DOHH2 (cell line): ENCODE results near the gene LHFPL4.

Experiments used
- H3F3A ChIP-seq: fragments of 200-600 bp; sonication (generic), shearing (Covaris generic); 2 replicates; pipeline ENCODE4 v1.6.0; 2016; ENCODE audit warnings: antibody characterized with exemption, mild to moderate bottlenecking; ENCODE audit not compliant: control insufficient read depth, insufficient read depth
- H3K27ac ChIP-seq: fragments of 200-600 bp; sonication (generic); 2 replicates; pipeline ENCODE4 v1.5.1; 2014; ENCODE audit warnings: low read depth, mild to moderate bottlenecking, low read length, moderate library complexity
- H3K27me3 ChIP-seq: fragments of 200-600 bp; sonication (generic); 2 replicates; pipeline ENCODE4 v1.6.1; 2014; ENCODE audit warnings: mild to moderate bottlenecking, low read length, mixed read lengths; ENCODE audit not compliant: control insufficient read depth
- H3K36me3 ChIP-seq: fragments of 200-600 bp; sonication (generic); 2 replicates; pipeline ENCODE4 v1.6.1; 2014; ENCODE audit warnings: mild to moderate bottlenecking, low read length, moderate library complexity, mixed read lengths; ENCODE audit not compliant: control insufficient read depth
- H3K4me1 ChIP-seq: fragments of 200-600 bp; sonication (generic); 2 replicates; pipeline ENCODE4 v1.6.1; 2014; ENCODE audit warnings: mild to moderate bottlenecking, low read length, mixed read lengths; ENCODE audit not compliant: control insufficient read depth
- H3K4me2 ChIP-seq: fragments of 200-600 bp; sonication (generic); 2 replicates; pipeline ENCODE4 v1.6.0; 2014; ENCODE audit warnings: mild to moderate bottlenecking, low read length, moderate library complexity
- H3K4me3 ChIP-seq: fragments of 200-600 bp; sonication (generic); 2 replicates; pipeline ENCODE4 v1.5.1; 2014; ENCODE audit warnings: mild to moderate bottlenecking, low read length, mixed read lengths
- H3K79me2 ChIP-seq: fragments of 200-600 bp; sonication (generic); 2 replicates; pipeline ENCODE4 v1.6.1; 2014; ENCODE audit warnings: mild to moderate bottlenecking, low read length, mixed read lengths; ENCODE audit not compliant: control insufficient read depth
- H3K9me2 ChIP-seq: fragments of 200-600 bp; sonication (generic); replicated peaks from 2 replicates; pipeline ENCODE4 v1.6.1; 2014; ENCODE audit warnings: mild to moderate bottlenecking, low read length, mixed read lengths; ENCODE audit not compliant: control insufficient read depth
- H3K9me3 ChIP-seq: fragments of 200-600 bp; sonication (generic); 2 replicates; pipeline ENCODE4 v1.6.1; 2014; ENCODE audit warnings: antibody characterized with exemption, low read length, mixed read lengths; ENCODE audit not compliant: control insufficient read depth, insufficient read depth
- H4K20me1 ChIP-seq: fragments of 200-600 bp; sonication (generic); 2 replicates; pipeline ENCODE4 v1.6.0; 2014; ENCODE audit warnings: low read depth, mild to moderate bottlenecking, antibody characterized with exemption, low read length, moderate library complexity; ENCODE audit not compliant: control insufficient read depth, insufficient read depth
- EZH2phosphoT487 ChIP-seq: fragments of 200-600 bp; sonication (generic); IDR thresholded peaks from 2 replicates; pipeline ENCODE4 v1.6.1; 2017; ENCODE audit warnings: borderline replicate concordance, mild to moderate bottlenecking, antibody characterized with exemption, low read length, moderate library complexity, mixed read lengths
- TF ChIP-seq, protein P1 (sequence below): fragments of 200-600 bp; sonication (generic); IDR thresholded peaks from one replicate; pipeline ENCODE4 v1.5.1; 2014; ENCODE audit warnings: antibody characterized with exemption, mild to moderate bottlenecking, low read depth, low read length; ENCODE audit not compliant: poor library complexity, severe bottlenecking

The LHFPL4 gene

DNA sequence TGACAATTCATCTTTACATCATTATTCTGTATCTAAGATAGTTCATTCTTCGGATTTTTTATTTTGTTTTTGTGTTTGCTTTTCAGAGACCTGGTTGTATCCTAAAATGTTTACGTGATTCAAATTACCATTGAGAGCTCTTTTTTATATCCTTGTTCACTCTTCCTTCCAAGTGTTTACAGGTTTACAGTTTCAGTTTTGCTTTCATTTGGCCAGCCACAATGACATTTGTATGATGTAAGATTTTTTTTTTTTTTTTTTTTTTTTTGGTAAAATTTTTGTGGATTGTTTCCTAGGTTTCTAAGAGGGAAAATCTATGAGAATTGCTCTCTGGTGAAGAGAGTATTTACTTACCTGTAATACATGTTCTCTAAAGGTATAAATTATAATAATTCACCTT is 101.2 kb downstream of the LHFPL4 start:
- H3K4me2 ChIP-seq = no peak overlapping the region
- no peak overlapping the region for H3K4me3 ChIP-seq
- H3K4me1 ChIP-seq = no peaks in the 10 kb centered on the region
- H3K27me3 ChIP-seq = no peaks in the 10 kb centered on the region
- TF ChIP-seq, protein P1, sequence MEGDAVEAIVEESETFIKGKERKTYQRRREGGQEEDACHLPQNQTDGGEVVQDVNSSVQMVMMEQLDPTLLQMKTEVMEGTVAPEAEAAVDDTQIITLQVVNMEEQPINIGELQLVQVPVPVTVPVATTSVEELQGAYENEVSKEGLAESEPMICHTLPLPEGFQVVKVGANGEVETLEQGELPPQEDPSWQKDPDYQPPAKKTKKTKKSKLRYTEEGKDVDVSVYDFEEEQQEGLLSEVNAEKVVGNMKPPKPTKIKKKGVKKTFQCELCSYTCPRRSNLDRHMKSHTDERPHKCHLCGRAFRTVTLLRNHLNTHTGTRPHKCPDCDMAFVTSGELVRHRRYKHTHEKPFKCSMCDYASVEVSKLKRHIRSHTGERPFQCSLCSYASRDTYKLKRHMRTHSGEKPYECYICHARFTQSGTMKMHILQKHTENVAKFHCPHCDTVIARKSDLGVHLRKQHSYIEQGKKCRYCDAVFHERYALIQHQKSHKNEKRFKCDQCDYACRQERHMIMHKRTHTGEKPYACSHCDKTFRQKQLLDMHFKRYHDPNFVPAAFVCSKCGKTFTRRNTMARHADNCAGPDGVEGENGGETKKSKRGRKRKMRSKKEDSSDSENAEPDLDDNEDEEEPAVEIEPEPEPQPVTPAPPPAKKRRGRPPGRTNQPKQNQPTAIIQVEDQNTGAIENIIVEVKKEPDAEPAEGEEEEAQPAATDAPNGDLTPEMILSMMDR = no peak
- no peak for TF ChIP-seq EZH2phosphoT487
- 0 out of 2 replicates have a peak, but pooled peaks cover 7% of the 10 kb centered on the region for H4K20me1 ChIP-seq
- peaks cover 94% of the 10 kb centered on the region for H3K36me3 ChIP-seq
- H3F3A ChIP-seq = peaks cover 7% of the 10 kb centered on the region; the same call in 1 of the 2 replicates
- H3K79me2 ChIP-seq = peaks cover 4% of the 10 kb centered on the region
- H3K9me3 ChIP-seq = no peaks in the 10 kb centered on the region
- H3K27ac ChIP-seq = no peak overlapping the region
- no peaks in the 10 kb centered on the region for H3K9me2 ChIP-seq

DNA sequence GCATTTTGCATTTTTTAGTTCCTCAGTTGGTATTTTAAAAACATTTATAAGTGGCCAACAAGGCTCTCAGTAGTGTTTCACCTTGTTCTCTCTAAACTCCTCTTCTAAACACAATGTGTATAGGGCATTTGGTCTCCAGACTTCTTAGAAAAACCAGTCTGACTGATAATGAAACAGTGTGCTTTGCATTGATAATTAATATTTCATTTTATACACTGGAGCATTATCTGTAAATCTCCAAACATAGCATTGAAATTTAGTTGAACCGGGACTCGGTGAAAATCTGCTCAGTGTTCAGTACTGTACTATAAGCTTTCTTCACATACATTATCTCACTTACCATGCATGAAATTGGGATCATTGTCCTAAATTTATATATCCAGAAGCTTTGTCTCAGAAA is 102.6 kb downstream of the LHFPL4 start:
- Histone ChIP-seq H3K4me2 (no peak overlapping the region), H3K79me2 (peaks cover 4% of the 10 kb centered on the region), H3K4me1 (no peaks in the 10 kb centered on the region), H3K9me2 (no peaks in the 10 kb centered on the region), H3K4me3 (no peak overlapping the region), H3K36me3 (peaks cover 97% of the 10 kb centered on the region), H3K27me3 (no peaks in the 10 kb centered on the region), H3K9me3 (no peaks in the 10 kb centered on the region), H3K27ac (no peak overlapping the region), H3F3A (peaks cover 7% of the 10 kb centered on the region), H4K20me1 (0 out of 2 replicates have a peak, but pooled peaks cover 7% of the 10 kb centered on the region)
- no peak for TF ChIP-seq EZH2phosphoT487
- TF ChIP-seq, protein P1 = no peak

GRCh38 chr3:9450126-9450525 is 103.5 kb downstream of the LHFPL4 start:
- no peaks in the 10 kb centered on the region for H3K9me2 ChIP-seq
- 0 out of 2 replicates have a peak, but pooled peaks cover 7% of the 10 kb centered on the region for H4K20me1 ChIP-seq
- H3K9me3 ChIP-seq = no peaks in the 10 kb centered on the region
- H3K4me3 ChIP-seq = no peak overlapping the region
- no peak overlapping the region for H3K4me2 ChIP-seq
- H3K27ac ChIP-seq = no peak overlapping the region
- no peaks in the 10 kb centered on the region for H3K27me3 ChIP-seq
- H3K36me3 ChIP-seq = peaks cover 94% of the 10 kb centered on the region
- H3K4me1 ChIP-seq = no peaks in the 10 kb centered on the region
- H3F3A ChIP-seq = peaks cover 7% of the 10 kb centered on the region
- no peak for TF ChIP-seq EZH2phosphoT487
- peaks cover 4% of the 10 kb centered on the region for H3K79me2 ChIP-seq

DNA sequence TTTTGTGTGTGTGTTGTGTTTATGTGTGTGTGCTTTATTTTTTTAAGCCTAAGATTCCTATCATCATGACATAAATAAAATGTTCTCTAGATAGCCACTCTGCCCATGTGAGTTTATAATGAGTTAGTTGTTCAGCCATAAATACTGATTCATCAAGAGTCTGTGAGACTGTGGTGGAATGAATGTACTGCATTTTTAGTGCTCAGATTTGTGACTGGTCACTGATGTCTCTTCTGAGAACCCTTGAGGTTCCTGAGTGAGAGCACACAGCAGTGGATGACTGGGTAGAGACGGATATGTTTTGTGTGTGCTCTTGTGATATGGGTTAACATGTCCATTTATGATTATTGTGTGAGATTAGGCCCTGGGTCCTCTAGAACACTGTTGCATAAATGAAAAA is 105.0 kb downstream of the LHFPL4 start:
- Histone ChIP-seq H4K20me1 (0 out of 2 replicates have a peak, but pooled peaks cover 7% of the 10 kb centered on the region), H3K4me2 (no peak overlapping the region), H3F3A (peaks cover 10% of the 10 kb centered on the region), H3K27ac (no peak overlapping the region), H3K9me2 (no peaks in the 10 kb centered on the region), H3K36me3 (peaks cover 95% of the 10 kb centered on the region), H3K27me3 (no peaks in the 10 kb centered on the region), H3K9me3 (no peaks in the 10 kb centered on the region), H3K4me1 (no peaks in the 10 kb centered on the region), H3K4me3 (no peak overlapping the region), H3K79me2 (peaks cover 4% of the 10 kb centered on the region)
- TF ChIP-seq EZH2phosphoT487 = no peak
- TF ChIP-seq, protein P1 = no peak
